Measurements from ENCODE around the gene USP50. TPM values are rescaled to one million over a fixed set of nuclear protein-coding genes. Genes with fewer than 3 reads are reported as not detected.

Gene USP50
- total and polyA plus RNA-seq, 9 donors, result 0.62 to 0.81 TPM; not detected in 7

DNA sequence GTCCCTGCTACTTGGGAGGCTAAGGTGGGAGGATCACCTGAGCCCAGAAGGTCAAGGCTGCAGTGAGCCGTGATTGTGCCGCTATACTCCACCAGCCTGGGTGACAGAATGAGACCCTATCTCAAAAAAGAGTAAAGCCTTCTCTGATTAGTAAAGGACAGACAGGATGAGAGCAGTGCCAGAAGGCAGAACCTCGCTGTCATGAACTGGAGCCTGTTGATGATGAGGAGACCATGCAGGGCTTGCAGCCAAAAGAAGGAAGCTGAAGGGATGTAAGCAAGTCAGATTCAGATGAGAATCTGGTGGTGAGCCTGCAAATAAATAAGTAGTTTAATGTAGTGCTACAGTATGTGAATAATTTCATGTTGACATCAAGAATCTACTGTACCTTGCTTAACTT is 52.8 kb downstream of the USP50 start:
- Histone ChIP-seq H3K4me3 (no peak overlapping the region), H3K36me3 (no peaks in the 10 kb centered on the region), H3K9me3 (no peaks in the 10 kb centered on the region), H3K27me3 (no peaks in the 10 kb centered on the region), H3K4me1 (ENCODE audit: insufficient read depth) (no peaks in the 10 kb centered on the region), H3K27ac (no peak overlapping the region)
- DNase-seq, result no peak
- intact Hi-C loops (cut with DNase I), result loop anchor here in 1 of 4 donors (10.0 kb wide), 1 partner anchor 81 kb away; no protein-coding TSS in a partner anchor
- TF ChIP-seq POLR2A (IDR thresholded peaks at IDR 0.05) (no peak), EP300 (IDR thresholded peaks at IDR 0.05) (no peak)
- TF ChIP-seq, protein P1, sequence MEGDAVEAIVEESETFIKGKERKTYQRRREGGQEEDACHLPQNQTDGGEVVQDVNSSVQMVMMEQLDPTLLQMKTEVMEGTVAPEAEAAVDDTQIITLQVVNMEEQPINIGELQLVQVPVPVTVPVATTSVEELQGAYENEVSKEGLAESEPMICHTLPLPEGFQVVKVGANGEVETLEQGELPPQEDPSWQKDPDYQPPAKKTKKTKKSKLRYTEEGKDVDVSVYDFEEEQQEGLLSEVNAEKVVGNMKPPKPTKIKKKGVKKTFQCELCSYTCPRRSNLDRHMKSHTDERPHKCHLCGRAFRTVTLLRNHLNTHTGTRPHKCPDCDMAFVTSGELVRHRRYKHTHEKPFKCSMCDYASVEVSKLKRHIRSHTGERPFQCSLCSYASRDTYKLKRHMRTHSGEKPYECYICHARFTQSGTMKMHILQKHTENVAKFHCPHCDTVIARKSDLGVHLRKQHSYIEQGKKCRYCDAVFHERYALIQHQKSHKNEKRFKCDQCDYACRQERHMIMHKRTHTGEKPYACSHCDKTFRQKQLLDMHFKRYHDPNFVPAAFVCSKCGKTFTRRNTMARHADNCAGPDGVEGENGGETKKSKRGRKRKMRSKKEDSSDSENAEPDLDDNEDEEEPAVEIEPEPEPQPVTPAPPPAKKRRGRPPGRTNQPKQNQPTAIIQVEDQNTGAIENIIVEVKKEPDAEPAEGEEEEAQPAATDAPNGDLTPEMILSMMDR (IDR thresholded peaks at IDR 0.05), result no peak
- WGBS, 3 donors, result 88 to 96% (median 89%) methylated on average over 3 of the region's 3 CpGs

DNA sequence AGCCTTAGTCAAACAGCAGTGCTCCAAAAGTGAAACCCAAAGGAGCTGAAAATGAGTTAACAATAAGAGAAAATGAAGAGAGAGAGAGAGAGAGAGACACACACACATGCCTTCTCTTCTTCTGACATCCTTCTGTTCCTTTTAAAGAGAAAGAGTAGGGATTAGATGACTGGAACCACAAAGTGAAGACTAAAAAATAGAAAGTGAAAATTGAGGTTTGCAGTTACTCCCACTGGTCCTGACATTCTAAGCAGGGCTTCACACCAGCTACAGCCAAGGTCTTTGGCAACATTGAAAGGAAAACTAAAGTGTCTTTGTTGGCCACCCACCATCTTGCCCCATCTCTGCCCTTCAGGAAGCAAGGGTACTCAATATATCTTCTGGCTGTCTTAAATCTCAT is 59.2 kb downstream of the USP50 start:
- Histone ChIP-seq H3K4me3 (no peak overlapping the region), H3K4me1 (ENCODE audit: insufficient read depth) (no peaks in the 10 kb centered on the region), H3K27ac (no peak overlapping the region), H3K36me3 (no peaks in the 10 kb centered on the region), H3K9me3 (no peaks in the 10 kb centered on the region), H3K27me3 (no peaks in the 10 kb centered on the region)
- intact Hi-C loops (cut with DNase I), result no loop called here
- TF ChIP-seq POLR2A (IDR thresholded peaks at IDR 0.05), result no peak
- no peak for DNase-seq

DNA sequence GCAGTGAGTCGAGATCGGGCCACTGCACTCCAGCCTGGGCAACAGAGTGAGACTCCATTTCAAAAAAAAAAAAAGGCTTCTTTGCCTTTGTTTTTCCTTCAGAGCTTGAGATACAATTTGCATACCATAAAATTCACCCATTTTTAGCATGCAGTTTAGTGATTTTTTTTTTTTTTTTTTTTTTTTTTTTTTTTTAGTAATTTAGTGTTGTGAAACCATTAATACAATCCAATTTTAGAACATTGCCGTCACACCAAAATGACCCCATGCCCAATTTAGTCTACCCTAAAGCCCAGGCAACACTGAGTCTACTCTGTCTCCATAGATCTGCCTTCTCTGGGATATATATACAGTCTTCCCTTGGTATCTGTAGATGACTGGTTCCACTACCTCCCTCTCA is 61.1 kb downstream of the USP50 start:
- TF ChIP-seq EP300 (IDR thresholded peaks at IDR 0.05) (no peak), POLR2A (IDR thresholded peaks at IDR 0.05) (no peak)
- TF ChIP-seq, protein P1 (IDR thresholded peaks at IDR 0.05), result no peak
- 94 to 96% (median 94%) methylated on average over 3 of the region's 3 CpGs for WGBS, 3 donors
- Histone ChIP-seq H3K27ac (no peak overlapping the region), H3K4me3 (no peak overlapping the region), H3K36me3 (no peaks in the 10 kb centered on the region), H3K9me3 (no peaks in the 10 kb centered on the region), H3K27me3 (no peaks in the 10 kb centered on the region), H3K4me1 (ENCODE audit: insufficient read depth) (no peaks in the 10 kb centered on the region)
- DNase-seq, result no peak
- intact Hi-C loops (cut with DNase I), result no loop called here

DNA sequence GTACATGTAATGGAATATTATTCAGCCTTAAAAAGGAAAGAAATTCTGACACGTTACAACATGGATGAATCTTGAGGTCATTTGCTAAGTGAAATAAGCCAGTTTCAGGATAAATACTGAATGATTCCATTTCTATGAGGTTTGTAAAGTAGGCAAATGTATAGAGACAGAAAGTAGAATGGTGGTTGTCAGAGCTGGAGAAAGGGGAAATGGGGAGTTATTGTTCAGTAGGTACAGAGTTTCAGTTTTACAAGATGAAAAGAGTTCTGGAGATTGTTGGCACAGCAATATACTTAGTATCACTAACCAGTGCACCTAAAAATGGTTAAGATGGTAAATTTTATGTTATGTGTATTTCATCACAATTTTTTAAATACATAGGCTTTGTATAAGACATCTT is 61.7 kb downstream of the USP50 start:
- Histone ChIP-seq H3K27me3 (no peaks in the 10 kb centered on the region), H3K4me3 (no peak overlapping the region), H3K9me3 (no peaks in the 10 kb centered on the region), H3K27ac (no peak overlapping the region), H3K36me3 (no peaks in the 10 kb centered on the region), H3K4me1 (ENCODE audit: insufficient read depth) (no peaks in the 10 kb centered on the region)
- TF ChIP-seq EP300 (IDR thresholded peaks at IDR 0.05) (no peak), POLR2A (IDR thresholded peaks at IDR 0.05) (no peak)
- TF ChIP-seq, protein P1 (IDR thresholded peaks at IDR 0.05), result no peak
- intact Hi-C loops (cut with DNase I), result no loop called here
- no peak for DNase-seq
- 92 to 96% (median 93%) methylated on average over 1 of the region's 1 CpG for WGBS, 3 donors

DNA sequence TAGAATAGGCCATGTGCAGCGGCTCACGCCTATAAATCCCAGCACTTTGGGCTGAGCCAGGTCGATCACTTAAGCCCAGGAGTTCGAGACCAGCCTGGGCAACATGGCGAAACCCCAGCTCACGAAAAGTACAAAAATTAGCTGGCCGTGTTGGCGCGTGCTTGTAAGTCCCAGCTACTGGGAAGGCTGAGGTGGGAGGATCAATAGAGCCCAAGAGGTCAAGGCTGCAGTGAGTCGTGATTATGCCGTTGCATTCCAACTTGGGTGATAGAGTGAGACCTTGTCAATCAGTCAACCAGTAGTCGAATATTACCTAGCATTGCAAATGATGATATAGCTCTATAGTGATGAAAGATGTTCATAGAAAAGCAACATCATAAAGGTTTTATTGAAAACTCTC is 70.3 kb downstream of the USP50 start:
- WGBS, 3 donors, result 86 to 89% (median 87%) methylated on average over 12 of the region's 12 CpGs
- intact Hi-C loops (cut with DNase I), result no loop called here
- no peak overlapping the region for H3K27ac ChIP-seq
- H3K36me3 ChIP-seq, result no peaks in the 10 kb centered on the region
- H3K27me3 ChIP-seq, result no peaks in the 10 kb centered on the region
- no peaks in the 10 kb centered on the region for H3K9me3 ChIP-seq
- H3K4me1 ChIP-seq (ENCODE audit: insufficient read depth), result no peaks in the 10 kb centered on the region
- TF ChIP-seq, protein P1 (IDR thresholded peaks at IDR 0.05), result no peak
- TF ChIP-seq EP300 (IDR thresholded peaks at IDR 0.05) (no peak), POLR2A (IDR thresholded peaks at IDR 0.05) (no peak)
- DNase-seq, result no peak
- no peak overlapping the region for H3K4me3 ChIP-seq

Data from ovary (tissue), 9 donors.